Esophagus (tissue), 2 donors: ENCODE data around the gene RNLS. TPM values are rescaled to one million over a fixed set of nuclear protein-coding genes. Genes with fewer than 3 reads are reported as not detected.

Source experiments
- H3K27ac ChIP-seq, 2 donors: one replicate each; pipeline ENCODE4 v1.5.1; 2013; ENCODE audit warnings: low read depth in 2 of 2, mild to moderate bottlenecking in 2 of 2, inconsistent platforms in 1 of 2, low read length in 1 of 2, moderate library complexity in 1 of 2
- H3K27me3 ChIP-seq, 2 donors: one replicate each; pipeline ENCODE4 v1.6.1; 2013; ENCODE audit warnings: low read length in 2 of 2, control low read depth in 1 of 2, mild to moderate bottlenecking in 1 of 2; ENCODE audit not compliant: insufficient read depth in 2 of 2, control insufficient read depth in 1 of 2
- H3K36me3 ChIP-seq, 2 donors: one replicate each; pipeline ENCODE4 v1.6.1; 2013; ENCODE audit warnings: low read length in 1 of 2; ENCODE audit not compliant: control insufficient read depth in 2 of 2, insufficient read depth in 2 of 2
- H3K4me1 ChIP-seq, 2 donors: one replicate each; pipeline ENCODE4 v1.6.1; 2013; ENCODE audit warnings: low read length in 1 of 2; ENCODE audit not compliant: control insufficient read depth in 2 of 2, insufficient read depth in 2 of 2
- H3K4me3 ChIP-seq, 2 donors: one replicate each; pipeline ENCODE4 v1.5.1; 2013; ENCODE audit warnings: low read length in 2 of 2, mild to moderate bottlenecking in 2 of 2, low read depth in 1 of 2, moderate library complexity in 1 of 2
- H3K9me3 ChIP-seq, 2 donors: one replicate each; pipeline ENCODE4 v1.6.1; 2013; ENCODE audit warnings: mild to moderate bottlenecking in 2 of 2, low read depth in 1 of 2, low read length in 1 of 2, moderate library complexity in 1 of 2; ENCODE audit not compliant: control insufficient read depth in 2 of 2, insufficient read depth in 1 of 2
- WGBS, 2 donors: extraction: QIAGEN DNeasy Blood & Tissue Kit; methylation state at CpG; one replicate each; pipeline ENCODE4 v1.1.7; 2013; 5-methylcytosine and 5-hydroxymethylcytosine counted together
- polyA plus RNA-seq, 2 donors: library from polyadenylated mRNA; stranded (reverse); fragments of 200-250 nt; gene quantifications; one replicate each; pipeline ENCODE4 v1.2.3, GENCODE V29; 2013
- donor health status: healthy with polysubstance abuse.
- donor health status: Bipolar disorder and iron deficiency.

The RNLS gene
- polyA plus RNA-seq, 2 donors, result 3.3 to 6.7 TPM

GRCh38 chr10:88473989-88474883, 108.9 kb downstream of the RNLS start:
- no peaks in the 10 kb centered on the region for H3K9me3 ChIP-seq
- H3K36me3 ChIP-seq, result no peaks in the 10 kb centered on the region
- no peaks in the 10 kb centered on the region for H3K4me1 ChIP-seq
- no peak overlapping the region for H3K4me3 ChIP-seq
- no peaks in the 10 kb centered on the region for H3K27me3 ChIP-seq
- WGBS, 2 donors, result 48 to 64% methylated on average over 2 of the region's 2 CpGs
- no peak overlapping the region for H3K27ac ChIP-seq

GRCh38 chr10:88472540-88472939, 110.6 kb downstream of the RNLS start:
- WGBS, 2 donors, result 82 to 84% methylated on average over 1 of the region's 1 CpG
- no peak overlapping the region for H3K4me3 ChIP-seq
- H3K9me3 ChIP-seq, result no peaks in the 10 kb centered on the region
- no peaks in the 10 kb centered on the region for H3K27me3 ChIP-seq
- no peaks in the 10 kb centered on the region for H3K36me3 ChIP-seq
- H3K27ac ChIP-seq, result no peak overlapping the region
- H3K4me1 ChIP-seq, result no peaks in the 10 kb centered on the region

- H3K27ac ChIP-seq, result no peak overlapping the region
- no peaks in the 10 kb centered on the region for H3K36me3 ChIP-seq
Measured at GRCh38 chr10:88471899-88472298, 111.2 kb downstream of the RNLS start.

DNA sequence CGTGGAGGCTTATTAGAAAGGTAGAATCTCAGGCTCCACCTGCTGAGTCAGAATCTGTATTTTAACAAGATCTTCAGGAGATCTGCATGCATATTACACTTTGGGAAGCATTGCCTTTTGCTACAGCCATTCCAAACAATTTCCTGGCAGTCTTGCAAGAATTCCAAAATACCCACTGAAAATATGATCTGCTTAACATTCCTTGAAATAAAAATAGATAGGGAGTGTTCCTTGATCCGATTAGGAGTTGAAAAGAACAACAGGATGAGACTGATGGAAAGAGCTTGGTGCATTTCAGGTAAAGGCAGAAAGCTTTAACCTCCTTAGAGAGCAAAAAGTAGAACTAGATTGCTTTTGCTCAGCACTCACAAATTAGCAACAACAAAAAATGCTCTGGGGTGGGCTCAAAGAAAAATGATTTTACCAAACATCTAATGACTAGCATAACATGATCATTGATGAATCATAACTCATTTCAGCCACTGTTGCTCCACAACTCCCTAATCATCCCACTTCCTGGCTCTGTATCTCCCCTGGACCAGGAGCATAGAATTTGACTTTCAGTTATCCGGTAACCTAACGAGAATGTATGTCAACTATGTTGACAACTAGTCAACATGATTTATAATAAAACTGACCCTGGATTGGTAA, 115.2 kb downstream of the RNLS start:
- H3K4me1 ChIP-seq, result no peaks in the 10 kb centered on the region
- WGBS, 2 donors, result 52 to 59% methylated on average over 4 of the region's 4 CpGs
- H3K27ac ChIP-seq, result no peak overlapping the region
- H3K36me3 ChIP-seq, result no peaks in the 10 kb centered on the region
- no peaks in the 10 kb centered on the region for H3K9me3 ChIP-seq
- H3K4me3 ChIP-seq, result no peak overlapping the region
- no peaks in the 10 kb centered on the region for H3K27me3 ChIP-seq

More at GRCh38 chr10:88471899-88472298, 111.2 kb downstream of the RNLS start:
- Histone ChIP-seq H3K27me3 (no peaks in the 10 kb centered on the region), H3K4me3 (no peak overlapping the region), H3K9me3 (no peaks in the 10 kb centered on the region), H3K4me1 (no peaks in the 10 kb centered on the region)
- 55 to 58% methylated on average over 1 of the region's 1 CpG for WGBS, 2 donors

- Histone ChIP-seq H3K4me1 (no peaks in the 10 kb centered on the region), H3K27ac (no peak overlapping the region), H3K9me3 (no peaks in the 10 kb centered on the region), H3K36me3 (no peaks in the 10 kb centered on the region), H3K4me3 (no peak overlapping the region), H3K27me3 (no peaks in the 10 kb centered on the region)
- WGBS, 2 donors, result 86 to 92% methylated on average over 3 of the region's 3 CpGs
Measured at GRCh38 chr10:88466786-88467185, 116.3 kb downstream of the RNLS start.

- Histone ChIP-seq H3K27ac (no peak overlapping the region), H3K4me3 (no peak overlapping the region), H3K4me1 (peaks cover 0 to 3% of the 10 kb centered on the region in 2 donors), H3K27me3 (no peaks in the 10 kb centered on the region), H3K9me3 (no peaks in the 10 kb centered on the region), H3K36me3 (no peaks in the 10 kb centered on the region)
Measured at GRCh38 chr10:88465765-88466164, 117.4 kb downstream of the RNLS start.

GRCh38 chr10:88463811-88464210, 119.3 kb downstream of the RNLS start:
- Histone ChIP-seq H3K4me3 (no peak overlapping the region), H3K36me3 (no peaks in the 10 kb centered on the region), H3K9me3 (no peaks in the 10 kb centered on the region), H3K4me1 (peaks cover 0 to 3% of the 10 kb centered on the region in 2 donors), H3K27me3 (no peaks in the 10 kb centered on the region), H3K27ac (no peak overlapping the region)
- WGBS, 2 donors, result 94 to 98% methylated on average over 1 of the region's 1 CpG

- 60 to 75% methylated on average over 1 of the region's 1 CpG for WGBS, 2 donors
- Histone ChIP-seq H3K9me3 (no peaks in the 10 kb centered on the region), H3K4me1 (peaks cover 0 to 3% of the 10 kb centered on the region in 2 donors), H3K4me3 (no peak overlapping the region), H3K27ac (no peak overlapping the region), H3K27me3 (no peaks in the 10 kb centered on the region), H3K36me3 (no peaks in the 10 kb centered on the region)
Measured at GRCh38 chr10:88461426-88461825, 121.7 kb downstream of the RNLS start.

GRCh38 chr10:88459530-88459929, 123.6 kb downstream of the RNLS start:
- Histone ChIP-seq H3K4me3 (no peak overlapping the region), H3K27ac (no peak overlapping the region), H3K36me3 (no peaks in the 10 kb centered on the region), H3K27me3 (no peaks in the 10 kb centered on the region), H3K4me1 (peaks cover 0 to 3% of the 10 kb centered on the region in 2 donors), H3K9me3 (no peaks in the 10 kb centered on the region)
- 66 to 72% methylated on average over 4 of the region's 4 CpGs for WGBS, 2 donors
